Spleen (tissue), 11 donors: ENCODE data around the gene ERBB3. TPM values are rescaled to one million over a fixed set of nuclear protein-coding genes. Genes with fewer than 3 reads are reported as not detected.

Experiments used
- DNase-seq: peaks from one replicate; pipeline ENCODE4 v3.0.0-alpha.2; 2020
- H3K27ac ChIP-seq, 8 donors: fragments of 200-600 bp; sonication (generic) in 7 of 8; 1 replicate in 4 of 8; 2 replicates in 4 of 8; pipeline versions ENCODE4 v1.5.0 to v1.8.0; 2016 to 2021; ENCODE audit warnings: inconsistent platforms in 4 of 8, mild to moderate bottlenecking in 4 of 8, moderate library complexity in 1 of 8
- H3K27me3 ChIP-seq, 7 donors: fragments of 200-600 bp; sonication (generic) in 6 of 7; replicated peaks in 1 of 7; 1 replicate in 4 of 7; 2 replicates in 3 of 7; pipeline versions ENCODE4 v1.5.0 to v1.8.0; 2016 to 2021; ENCODE audit warnings: inconsistent platforms in 3 of 7, mild to moderate bottlenecking in 1 of 7
- H3K36me3 ChIP-seq, 6 donors: fragments of 200-600 bp; sonication (generic) in 5 of 6; 1 replicate in 4 of 6; 2 replicates in 2 of 6; pipeline versions ENCODE4 v1.5.0 to v1.8.0; 2016 to 2021; ENCODE audit warnings: inconsistent platforms in 2 of 6
- H3K4me1 ChIP-seq, 6 donors: fragments of 200-600 bp; sonication (generic) in 5 of 6; 1 replicate in 3 of 6; 2 replicates in 3 of 6; pipeline versions ENCODE4 v1.5.0 to v1.8.0; 2016 to 2021; ENCODE audit warnings: inconsistent platforms in 3 of 6
- H3K4me3 ChIP-seq, 8 donors: fragments of 200-600 bp; sonication (generic) in 7 of 8; 1 replicate in 4 of 8; 2 replicates in 4 of 8; pipeline versions ENCODE4 v1.5.0 to v1.8.0; 2016 to 2021; ENCODE audit warnings: inconsistent platforms in 4 of 8, mild to moderate bottlenecking in 4 of 8, moderate library complexity in 2 of 8
- H3K9me3 ChIP-seq, 8 donors: fragments of 200-600 bp; sonication (generic) in 7 of 8; 1 replicate in 4 of 8; 2 replicates in 4 of 8; pipeline versions ENCODE4 v1.5.0 to v1.8.0; 2016 to 2021; ENCODE audit warnings: inconsistent platforms in 4 of 8
- POLR2A ChIP-seq, 3 donors: fragments of 450-650 bp; IDR thresholded peaks; one replicate each; pipeline ENCODE4 v1.5.1; 2017; ENCODE audit warnings: antibody characterized with exemption in 3 of 3, mild to moderate bottlenecking in 1 of 3
- POLR2AphosphoS5 ChIP-seq, 3 donors: sonication (generic); formaldehyde crosslinking; IDR thresholded peaks; one replicate each; pipeline ENCODE4 v1.5.1; 2017; ENCODE audit warnings: antibody characterized with exemption in 3 of 3
- WGBS, 5 donors: extraction: QIAGEN DNeasy Blood & Tissue Kit in 3 of 5; methylation state at CpG; one replicate each; pipeline versions ENCODE4 v1.1.5 to v1.1.7; 2013 to 2018; 5-methylcytosine and 5-hydroxymethylcytosine counted together
- intact Hi-C: fragments of 100-400 bp; cut with DNase I; formaldehyde crosslinking; loops from one replicate; pipeline ENCODE4 v1.15.0; 2023; ENCODE audit warnings: low total_unique reads
- polyA plus RNA-seq, 3 donors: library from polyadenylated mRNA; stranded (reverse); fragments of 200-250 nt; gene quantifications; one replicate each; pipeline ENCODE4 v1.2.1, GENCODE V29; 2013
- total RNA-seq, 7 donors: library from RNA; depleted of rRNA in 3 of 7; stranded (reverse); fragments of >200 nt in 3 of 7; fragmentation: NEBNext Ultra II Directional in 4 of 7; extraction: Animal tissue kit (Norgen Biotek cat#: 25700) in 4 of 7; gene quantifications; one replicate each; pipeline versions ENCODE4 v1.1.0 to v1.2.1, GENCODE V29; 2016 to 2021
- TF ChIP-seq, protein P1 (sequence below), 11 experiments: fragments of 200-600 bp in 7 of 11; fragments of 450-650 bp in 4 of 11; sonication (generic) in 4 of 11; IDR thresholded peaks in 8 of 11; conservative IDR thresholded peaks in 3 of 11; 1 replicate in 7 of 11; 2 replicates in 4 of 11; pipeline versions ENCODE4 v1.4.0 to v1.8.0; 2016 to 2021; ENCODE audit warnings: antibody characterized with exemption in 11 of 11, inconsistent platforms in 4 of 11, mild to moderate bottlenecking in 1 of 11
- donor health status: healthy with polysubstance abuse.
- donor health status: DM: no; HTN: no; CAD: no; lungs with moderate emphysema.
- donor health status: DM: no; HTN: no; CAD: no.
- donor health status: Bipolar disorder and iron deficiency.
- donor health status: healthy.
- donor health status: DM: no; HTN: no; CAD: no.
- donor health status: DM: yes; HTN: yes; CAD: no.

Gene ERBB3
- total and polyA plus RNA-seq, 10 donors, result 0.17 to 2.0 (median 0.63) TPM; not detected in 3

DNA sequence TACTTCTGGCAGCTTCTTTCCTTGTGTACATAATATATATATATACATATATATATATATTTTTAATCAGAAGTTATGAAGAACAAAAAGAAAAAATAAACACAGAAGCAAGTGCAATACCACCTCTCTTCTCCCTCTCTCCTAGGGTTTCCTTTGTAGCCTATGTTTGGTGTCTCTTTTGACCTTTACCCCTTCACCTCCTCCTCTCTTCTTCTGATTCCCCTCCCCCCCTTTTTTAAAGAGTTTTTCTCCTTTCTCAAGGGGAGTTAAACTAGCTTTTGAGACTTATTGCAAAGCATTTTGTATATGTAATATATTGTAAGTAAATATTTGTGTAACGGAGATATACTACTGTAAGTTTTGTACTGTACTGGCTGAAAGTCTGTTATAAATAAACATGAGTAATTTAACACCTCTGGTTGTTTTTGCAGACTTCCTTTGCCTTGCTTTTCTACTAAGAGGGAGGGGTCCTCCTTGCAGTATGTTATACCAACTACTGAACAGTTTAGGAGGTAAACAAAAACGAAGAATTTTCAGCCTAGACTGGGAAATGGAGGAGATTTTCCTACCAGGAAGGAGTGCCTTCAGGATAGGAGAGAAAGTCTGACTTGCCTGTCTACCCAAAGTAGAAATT lies 41.8 kb upstream of the ERBB3 start:
- intact Hi-C loops, result no loop called here
- TF ChIP-seq POLR2A (IDR thresholded peaks at IDR 0.05) (no peak), POLR2AphosphoS5 (IDR thresholded peaks at IDR 0.05) (no peak)
- TF ChIP-seq, protein P1, sequence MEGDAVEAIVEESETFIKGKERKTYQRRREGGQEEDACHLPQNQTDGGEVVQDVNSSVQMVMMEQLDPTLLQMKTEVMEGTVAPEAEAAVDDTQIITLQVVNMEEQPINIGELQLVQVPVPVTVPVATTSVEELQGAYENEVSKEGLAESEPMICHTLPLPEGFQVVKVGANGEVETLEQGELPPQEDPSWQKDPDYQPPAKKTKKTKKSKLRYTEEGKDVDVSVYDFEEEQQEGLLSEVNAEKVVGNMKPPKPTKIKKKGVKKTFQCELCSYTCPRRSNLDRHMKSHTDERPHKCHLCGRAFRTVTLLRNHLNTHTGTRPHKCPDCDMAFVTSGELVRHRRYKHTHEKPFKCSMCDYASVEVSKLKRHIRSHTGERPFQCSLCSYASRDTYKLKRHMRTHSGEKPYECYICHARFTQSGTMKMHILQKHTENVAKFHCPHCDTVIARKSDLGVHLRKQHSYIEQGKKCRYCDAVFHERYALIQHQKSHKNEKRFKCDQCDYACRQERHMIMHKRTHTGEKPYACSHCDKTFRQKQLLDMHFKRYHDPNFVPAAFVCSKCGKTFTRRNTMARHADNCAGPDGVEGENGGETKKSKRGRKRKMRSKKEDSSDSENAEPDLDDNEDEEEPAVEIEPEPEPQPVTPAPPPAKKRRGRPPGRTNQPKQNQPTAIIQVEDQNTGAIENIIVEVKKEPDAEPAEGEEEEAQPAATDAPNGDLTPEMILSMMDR (IDR thresholded peaks at IDR 0.05 in 8 of 11, conservative IDR thresholded peaks at IDR 0.05 in 3 of 11), result no peak
- Histone ChIP-seq H3K27me3 (no peaks in the 10 kb centered on the region), H3K4me1 (peaks cover 9 to 19% (median 18%) of the 10 kb centered on the region in 6 donors), H3K9me3 (no peaks in the 10 kb centered on the region), H3K36me3 (peaks cover 1 to 46% (median 21%) of the 10 kb centered on the region in 6 donors), H3K27ac (no peak overlapping the region), H3K4me3 (no peak overlapping the region)
- DNase-seq, result no peak
- WGBS, 5 donors, result 62 to 75% (median 68%) methylated on average over 2 of the region's 2 CpGs

DNA sequence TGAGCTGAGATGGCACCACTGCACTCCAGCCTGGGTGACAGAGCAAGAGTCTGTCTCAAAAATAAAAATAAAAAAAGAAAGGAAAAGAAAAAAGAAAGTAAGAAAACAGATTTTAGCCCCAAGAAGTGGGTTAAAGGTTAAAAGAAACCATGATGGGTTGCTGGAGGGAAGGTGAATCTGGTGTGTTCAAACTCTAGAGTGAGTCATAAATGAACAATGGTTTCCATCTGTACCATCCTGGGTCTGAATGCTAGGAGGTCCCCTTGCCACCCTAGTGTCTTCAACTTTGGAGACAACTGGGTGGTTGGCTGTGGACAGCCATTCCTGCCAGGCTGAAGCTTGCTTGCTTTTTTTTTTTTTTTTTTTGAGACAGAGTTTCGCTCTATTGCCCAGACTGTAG lies 39.8 kb upstream of the ERBB3 start:
- H3K27ac ChIP-seq, result no peak overlapping the region
- H3K4me3 ChIP-seq, result no peak overlapping the region
- DNase-seq, result peak; percentile 10
- TF ChIP-seq POLR2AphosphoS5 (IDR thresholded peaks at IDR 0.05), result no peak
- no peak for TF ChIP-seq POLR2A (IDR thresholded peaks at IDR 0.05)
- TF ChIP-seq, protein P1 (IDR thresholded peaks at IDR 0.05 in 8 of 11, conservative IDR thresholded peaks at IDR 0.05 in 3 of 11), result no peak
- H3K4me1 ChIP-seq, result peaks cover 15 to 31% (median 26%) of the 10 kb centered on the region in 6 donors
- 87 to 100% (median 100%) methylated on average over 1 of the region's 1 CpG for WGBS, 5 donors
- H3K27me3 ChIP-seq, result no peaks in the 10 kb centered on the region
- no peaks in the 10 kb centered on the region for H3K9me3 ChIP-seq
- intact Hi-C loops, result loop anchor here (5.0 kb wide), 2 partner anchors 43 to 298 kb away; partner anchors contain the start of genes GDF11 and SUOX
- H3K36me3 ChIP-seq, result peaks cover 0 to 46% (median 28%) of the 10 kb centered on the region in 6 donors

DNA sequence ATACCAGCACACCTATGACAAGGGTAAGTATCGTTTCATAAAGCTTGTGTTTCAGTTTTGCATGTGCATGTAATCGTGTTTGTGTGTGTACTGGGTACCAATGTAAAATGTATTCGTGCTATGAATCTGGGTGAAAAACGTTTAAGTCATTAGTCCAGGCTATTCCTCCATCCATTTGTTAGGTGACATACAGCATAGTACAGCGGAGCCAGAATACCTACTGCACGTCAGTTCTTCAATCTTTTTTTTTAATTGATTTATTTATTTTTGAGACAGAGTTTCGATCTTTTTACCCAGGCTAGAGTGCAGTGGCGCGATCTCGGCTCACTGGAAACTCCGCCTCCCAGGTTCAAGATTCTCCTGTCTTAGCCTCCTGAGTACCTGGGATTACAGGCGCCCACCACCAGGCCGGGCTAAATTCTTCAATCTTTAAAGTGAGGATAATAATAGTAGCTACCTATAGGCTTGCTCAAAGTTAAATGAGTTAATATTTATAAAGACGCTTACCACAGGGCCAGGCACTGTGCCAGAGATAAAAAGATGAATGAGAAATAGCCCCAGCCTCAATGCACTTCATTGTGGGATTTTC lies 38.9 kb upstream of the ERBB3 start:
- intact Hi-C loops, result loop anchor here (5.0 kb wide), 2 partner anchors 44 to 299 kb away; partner anchors contain the start of genes GDF11 and SUOX
- Histone ChIP-seq H3K36me3 (peaks cover 0 to 46% (median 29%) of the 10 kb centered on the region in 6 donors), H3K9me3 (no peaks in the 10 kb centered on the region), H3K4me3 (peak overlapping the region; percentile 70 to 96 (median 82)), H3K27me3 (no peaks in the 10 kb centered on the region), H3K27ac (peak overlapping the region; percentile 90 to 99 (median 96)), H3K4me1 (peaks cover 15 to 35% (median 26%) of the 10 kb centered on the region in 6 donors)
- 69 to 77% (median 73%) methylated on average over 14 of the region's 14 CpGs for WGBS, 5 donors
- peak; percentile 73 for DNase-seq
- TF ChIP-seq POLR2A (IDR thresholded peaks at IDR 0.05), result no peak
- TF ChIP-seq, protein P1 (IDR thresholded peaks at IDR 0.05 in 8 of 11, conservative IDR thresholded peaks at IDR 0.05 in 3 of 11), result no peak
- no peak for TF ChIP-seq POLR2AphosphoS5 (IDR thresholded peaks at IDR 0.05)
